GM12878 (cell line): Measurements from ENCODE around the gene VASP. TPM values are rescaled to one million over a fixed set of nuclear protein-coding genes. Genes with fewer than 3 reads are reported as not detected.
A peak's percentile ranks its signal among the peaks of the same experiment; 100 is the strongest.

Source experiments
- ATAC-seq: fragments of 200-7000 bp; cut with Tn5 transposase; 3 replicates; pipeline ENCODE4 v1.9.1; 2020; ENCODE audit warnings: mild to moderate bottlenecking, moderate library complexity
- BruUV-seq: library from RNA; stranded (reverse); fragments of 400-500 nt; replicated peaks from 2 replicates; lab custom pipeline; 2021; lab: Mats Ljungman, UMichigan
- CTCF ChIA-PET: fragments of 300-600 bp; sonication (Branson Sonifier 250); formaldehyde crosslinking; extraction: SDS; loops from one replicate; lab custom pipeline; 2021; ENCODE audit warnings: inconsistent platforms; lab: Yijun Ruan, JAX
- POLR2A ChIA-PET: fragments of 350-600 bp; formaldehyde crosslinking; extraction: SDS; loops from one replicate; lab custom pipeline; 2021; ENCODE audit warnings: inconsistent platforms; lab: Charles Lee
- RAD21 ChIA-PET: fragments of 300-600 bp; sonication (Branson Sonifier 250); formaldehyde crosslinking; loops from one replicate; lab custom pipeline; 2023; ENCODE audit warnings: antibody characterized with exemption; ENCODE audit not compliant: unreplicated experiment; lab: Charles Lee
- SMC1A ChIA-PET: fragments of 300-600 bp; sonication (Branson Sonifier 250); formaldehyde crosslinking; loops from one replicate; lab custom pipeline; 2023; ENCODE audit not compliant: unreplicated experiment, uncharacterized antibody; lab: Charles Lee
- DNase-seq: peaks from one replicate; pipeline ENCODE4 v3.0.0-alpha.2; 2011; ENCODE audit warnings: low read depth, low spot score
- FAIRE-seq: peaks from 3 replicates; lab custom pipeline; 2011; peaks lifted over from hg19 to GRCh38; lab: Jason Lieb, UNC
- H2AFZ ChIP-seq: 2 replicates; pipeline ENCODE4 v1.6.0; 2011; ENCODE audit warnings: low read depth, low read length, control low read depth; ENCODE audit not compliant: control insufficient read depth
- H3K27ac ChIP-seq: 2 replicates; pipeline ENCODE4 v1.5.1; 2011; ENCODE audit warnings: control low read depth; ENCODE audit not compliant: control insufficient read depth, insufficient read depth
- H3K27me3 ChIP-seq, 2 experiments: replicated peaks in 1 of 2; 2 replicates each; pipeline versions ENCODE4 v1.6.0 to v1.6.1; 2011; ENCODE audit warnings: low read length in 1 of 2; ENCODE audit not compliant: control insufficient read depth in 2 of 2, insufficient read depth in 2 of 2
- H3K36me3 ChIP-seq, 2 experiments: 2 replicates each; pipeline ENCODE4 v1.5.1; 2011; ENCODE audit warnings: low read length in 1 of 2; ENCODE audit not compliant: control insufficient read depth in 2 of 2, insufficient read depth in 2 of 2
- H3K4me1 ChIP-seq: 2 replicates; pipeline ENCODE4 v1.6.1; 2011; ENCODE audit warnings: mild to moderate bottlenecking, low read length, moderate library complexity, mixed read lengths; ENCODE audit not compliant: control insufficient read depth, insufficient read depth
- H3K4me2 ChIP-seq: 2 replicates; pipeline ENCODE4 v1.6.0; 2011; ENCODE audit warnings: control low read depth; ENCODE audit not compliant: control insufficient read depth, insufficient read depth
- H3K4me3 ChIP-seq: fragments of 200-600 bp; sonication (generic); 2 replicates; pipeline ENCODE4 v1.5.1; 2016
- H3K79me2 ChIP-seq: 2 replicates; pipeline ENCODE4 v1.6.0; 2011; ENCODE audit warnings: low read length; ENCODE audit not compliant: control insufficient read depth, insufficient read depth
- H3K9ac ChIP-seq: 2 replicates; pipeline ENCODE4 v1.8.0; 2011; ENCODE audit warnings: low read length, control low read depth, mixed read lengths; ENCODE audit not compliant: control insufficient read depth, insufficient read depth
- H3K9me3 ChIP-seq: replicated peaks from 3 replicates; pipeline ENCODE4 v1.5.1; 2011; ENCODE audit warnings: mild to moderate bottlenecking, low read length; ENCODE audit not compliant: control insufficient read depth, insufficient read depth
- H4K20me1 ChIP-seq: 2 replicates; pipeline ENCODE4 v1.6.0; 2011; ENCODE audit not compliant: control insufficient read depth, insufficient read depth
- KAT2A ChIP-seq: conservative IDR thresholded peaks from 2 replicates; pipeline ENCODE4 v1.6.1; 2011; ENCODE audit warnings: low read depth, low read length; ENCODE audit not compliant: control insufficient read depth
- PML ChIP-seq: IDR thresholded peaks from 2 replicates; pipeline ENCODE4 v1.6.1; 2012; ENCODE audit warnings: low read length, inconsistent platforms
- POLR2AphosphoS2 ChIP-seq: IDR thresholded peaks from 2 replicates; pipeline ENCODE4 v1.6.1; 2011; ENCODE audit warnings: low read depth, mild to moderate bottlenecking, low read length, improper control_type of control experiment, moderate library complexity
- POU2F2 ChIP-seq: IDR thresholded peaks from 3 replicates; pipeline ENCODE4 v1.6.1; 2011; ENCODE audit warnings: low read depth, mild to moderate bottlenecking, low read length, borderline replicate concordance
- RCOR1 ChIP-seq: conservative IDR thresholded peaks from 2 replicates; pipeline ENCODE4 v1.6.1; 2012; ENCODE audit warnings: low read depth, low read length, improper control_type of control experiment
- TAF1 ChIP-seq: IDR thresholded peaks from 2 replicates; pipeline ENCODE4 v1.6.1; 2011; ENCODE audit warnings: mild to moderate bottlenecking, low read depth, low read length, borderline replicate concordance
- TCF3 ChIP-seq: IDR thresholded peaks from 2 replicates; pipeline ENCODE4 v1.6.1; 2012; ENCODE audit warnings: low read depth, mild to moderate bottlenecking, low read length, borderline replicate concordance; ENCODE audit not compliant: insufficient read depth
- whole genome bisulfite sequencing: methylation state at CpG from one replicate; pipeline ENCODE4 v1.1.6; 2016; ENCODE audit warnings: low lambda C conversion rate; ENCODE audit not compliant: insufficient replicate concordance, insufficient coverage; ENCODE audit errors: missing lambda C conversion rate; 5-methylcytosine and 5-hydroxymethylcytosine counted together
- in situ Hi-C: fragments of 300-500 bp; cut with MboI; formaldehyde crosslinking; loops from 9 replicates; pipeline ENCODE4 v1.14.3; 2018; ENCODE audit warnings: mixed read lengths
- intact Hi-C: fragments of 100-400 bp; cut with micrococcal nuclease; formaldehyde crosslinking; loops from one replicate; pipeline ENCODE4 v1.14.2; 2022; ENCODE audit not compliant: unreplicated experiment
- polyA plus RNA-seq, 11 experiments: library from polyadenylated mRNA; depleted of rRNA in 4 of 11; unstranded in 6 of 11; stranded (reverse) in 5 of 11; fragments of >200 nt; fragmentation: Nextera tagmentation in 4 of 11; fragmentation: Illumina TruSeq in 1 of 11; extraction: Ambion mirVana in 4 of 11; extraction: Trizol in 1 of 11; gene quantifications; 1 replicate in 1 of 11; 2 replicates in 10 of 11; pipeline versions ENCODE4 v1.2.1 to v1.2.3, GENCODE V29; 2011 to 2016; ENCODE audit warnings: inconsistent platforms in 2 of 11, missing spikeins in 2 of 11, low read depth in 1 of 11
- total RNA-seq, 4 experiments: library from RNA; depleted of rRNA in 3 of 4; stranded (reverse); fragments of >200 nt in 3 of 4; fragmentation: Illumina TruSeq in 1 of 4; extraction: Trizol in 1 of 4; gene quantifications; 2 replicates each; pipeline versions ENCODE4 v1.2.1 to v1.2.3, GENCODE V29; 2013 to 2021
- TF ChIP-seq, protein P1 (sequence below): IDR thresholded peaks from 2 replicates; pipeline ENCODE4 v1.6.1; 2012; ENCODE audit warnings: improper control_type of control experiment, low read depth, low read length; ENCODE audit not compliant: insufficient replicate concordance

Gene VASP
- total and polyA plus RNA-seq, 10 of the 15 experiments (the other 5 are each of a cell fraction or from before 2014, with no cell fraction given): 19.5 to 298 (median 84.8) TPM

DNA sequence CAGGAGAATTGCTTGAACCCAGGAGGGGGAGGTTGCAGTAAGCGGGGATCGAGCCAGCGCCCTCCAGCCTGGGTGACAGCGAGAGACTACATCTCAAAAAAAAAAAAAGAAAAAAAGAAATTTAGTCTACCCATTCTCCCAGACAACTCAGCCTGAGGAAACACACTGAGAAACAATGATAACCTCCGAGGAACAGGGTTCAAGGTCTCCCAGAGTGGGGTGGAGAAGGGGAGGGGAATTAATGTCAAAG is 1.4 kb upstream of the VASP start:
- in situ Hi-C loops (no loop called here), intact Hi-C loops (loop anchor here (5.0 kb wide), 1 partner anchor 136 kb away; no protein-coding TSS in a partner anchor)
- H2AFZ ChIP-seq: peak overlapping the region; percentile 74
- BruUV-seq: TSS peak; percentile 54
- H3K4me2 ChIP-seq: peak overlapping the region; percentile 90
- H3K36me3 ChIP-seq: no peaks in the 10 kb centered on the region
- no peak for FAIRE-seq
- no peaks in the 10 kb centered on the region; the same call in 2 of the 3 replicates for H3K9me3 ChIP-seq
- no peaks in the 10 kb centered on the region for H4K20me1 ChIP-seq
- peak overlapping the region; percentile 99 for H3K4me3 ChIP-seq
- SMC1A ChIA-PET: interaction anchor here (1.0 to 1.5 kb wide), 4 partner anchors 15 to 28 kb away, joined by 3 to 4 read pairs (median 4); no protein-coding TSS in a partner anchor
- no peaks in the 10 kb centered on the region for H3K27me3 ChIP-seq
- H3K79me2 ChIP-seq: peaks cover 44% of the 10 kb centered on the region
- RAD21 ChIA-PET: interaction anchor here (0.8 to 2.1 kb wide), 5 partner anchors 10 to 135 kb away, joined by 3 to 8 read pairs (median 3); no protein-coding TSS in a partner anchor
- no peak for ATAC-seq
- TF ChIP-seq PML: 0 out of 2 replicates have a peak, but pooled peaks have one; percentile 2
- TF ChIP-seq KAT2A: no peak
- no peak for TF ChIP-seq POU2F2
- CTCF ChIA-PET: interaction anchor here (0.7 to 3.9 kb wide), 12 partner anchors 9 to 187 kb away, joined by 3 to 28 read pairs (median 5); partner anchors contain the start of genes EML2, ERCC1, FOSB and QPCTL
- WGBS: 0% methylated on average over 1 of the region's 5 CpGs
- no peak for DNase-seq
- peak overlapping the region; percentile 98 for H3K9ac ChIP-seq
- H3K4me1 ChIP-seq: peaks cover 21% of the 10 kb centered on the region
- peak overlapping the region; percentile 98 for H3K27ac ChIP-seq
- POLR2A ChIA-PET: interaction anchor here (0.6 to 1.5 kb wide), 9 partner anchors 9 to 263 kb away, joined by 3 to 7 read pairs (median 4); partner anchors contain the start of genes OPA3 and RTN2

GRCh38 chr19:45506246-45506988 is 862 bp upstream of the VASP start:
- ChIA-PET SMC1A (interaction anchor here (1.1 to 1.5 kb wide), 3 partner anchors 14 to 28 kb away, joined by 3 to 4 read pairs (median 3); no protein-coding TSS in a partner anchor), RAD21 (interaction anchor here (0.8 to 2.1 kb wide), 5 partner anchors 9 to 134 kb away, joined by 3 to 8 read pairs (median 3); no protein-coding TSS in a partner anchor), CTCF (interaction anchor here (0.7 to 3.9 kb wide), 9 partner anchors 11 to 186 kb away, joined by 3 to 28 read pairs (median 6); partner anchors contain the start of genes ERCC1, FOSB, QPCTL and SNRPD2), POLR2A (interaction anchor here (0.6 to 1.5 kb wide), 5 partner anchors 9 to 161 kb away, joined by 3 to 7 read pairs (median 4); partner anchors contain the start of gene RTN2)
- H3K9me3 ChIP-seq: no peaks in the 10 kb centered on the region; the same call in 2 of the 3 replicates
- peak overlapping the region; percentile 86 for H2AFZ ChIP-seq
- H3K9ac ChIP-seq: peak overlapping the region; percentile 98
- peaks cover 21% of the 10 kb centered on the region for H3K4me1 ChIP-seq
- H3K27ac ChIP-seq: peak overlapping the region; percentile 98
- BruUV-seq: no TSS peak
- no peaks in the 10 kb centered on the region for H3K27me3 ChIP-seq
- peaks cover 49% of the 10 kb centered on the region for H3K79me2 ChIP-seq
- peak overlapping the region; percentile 90 for H3K4me2 ChIP-seq
- H3K36me3 ChIP-seq: no peaks in the 10 kb centered on the region
- intact Hi-C loops (loop anchor here (5.0 kb wide), 1 partner anchor 136 kb away; no protein-coding TSS in a partner anchor), in situ Hi-C loops (no loop called here)
- peak; percentile 74 for ATAC-seq
- DNase-seq: peak; percentile 64
- WGBS: 2% methylated on average over 25 of the region's 47 CpGs
- H3K4me3 ChIP-seq: peak overlapping the region; percentile 99
- FAIRE-seq: peak; percentile 73
- H4K20me1 ChIP-seq: no peaks in the 10 kb centered on the region
- peak; percentile 65; the same call in 1 of the 2 replicates for TF ChIP-seq POLR2AphosphoS2
- no peak for TF ChIP-seq RCOR1
- peak; percentile 44; the same call in 1 of the 2 replicates for TF ChIP-seq TAF1
- peak; percentile 63; the same call in 1 of the 2 replicates for TF ChIP-seq TCF3
- TF ChIP-seq, protein P1, sequence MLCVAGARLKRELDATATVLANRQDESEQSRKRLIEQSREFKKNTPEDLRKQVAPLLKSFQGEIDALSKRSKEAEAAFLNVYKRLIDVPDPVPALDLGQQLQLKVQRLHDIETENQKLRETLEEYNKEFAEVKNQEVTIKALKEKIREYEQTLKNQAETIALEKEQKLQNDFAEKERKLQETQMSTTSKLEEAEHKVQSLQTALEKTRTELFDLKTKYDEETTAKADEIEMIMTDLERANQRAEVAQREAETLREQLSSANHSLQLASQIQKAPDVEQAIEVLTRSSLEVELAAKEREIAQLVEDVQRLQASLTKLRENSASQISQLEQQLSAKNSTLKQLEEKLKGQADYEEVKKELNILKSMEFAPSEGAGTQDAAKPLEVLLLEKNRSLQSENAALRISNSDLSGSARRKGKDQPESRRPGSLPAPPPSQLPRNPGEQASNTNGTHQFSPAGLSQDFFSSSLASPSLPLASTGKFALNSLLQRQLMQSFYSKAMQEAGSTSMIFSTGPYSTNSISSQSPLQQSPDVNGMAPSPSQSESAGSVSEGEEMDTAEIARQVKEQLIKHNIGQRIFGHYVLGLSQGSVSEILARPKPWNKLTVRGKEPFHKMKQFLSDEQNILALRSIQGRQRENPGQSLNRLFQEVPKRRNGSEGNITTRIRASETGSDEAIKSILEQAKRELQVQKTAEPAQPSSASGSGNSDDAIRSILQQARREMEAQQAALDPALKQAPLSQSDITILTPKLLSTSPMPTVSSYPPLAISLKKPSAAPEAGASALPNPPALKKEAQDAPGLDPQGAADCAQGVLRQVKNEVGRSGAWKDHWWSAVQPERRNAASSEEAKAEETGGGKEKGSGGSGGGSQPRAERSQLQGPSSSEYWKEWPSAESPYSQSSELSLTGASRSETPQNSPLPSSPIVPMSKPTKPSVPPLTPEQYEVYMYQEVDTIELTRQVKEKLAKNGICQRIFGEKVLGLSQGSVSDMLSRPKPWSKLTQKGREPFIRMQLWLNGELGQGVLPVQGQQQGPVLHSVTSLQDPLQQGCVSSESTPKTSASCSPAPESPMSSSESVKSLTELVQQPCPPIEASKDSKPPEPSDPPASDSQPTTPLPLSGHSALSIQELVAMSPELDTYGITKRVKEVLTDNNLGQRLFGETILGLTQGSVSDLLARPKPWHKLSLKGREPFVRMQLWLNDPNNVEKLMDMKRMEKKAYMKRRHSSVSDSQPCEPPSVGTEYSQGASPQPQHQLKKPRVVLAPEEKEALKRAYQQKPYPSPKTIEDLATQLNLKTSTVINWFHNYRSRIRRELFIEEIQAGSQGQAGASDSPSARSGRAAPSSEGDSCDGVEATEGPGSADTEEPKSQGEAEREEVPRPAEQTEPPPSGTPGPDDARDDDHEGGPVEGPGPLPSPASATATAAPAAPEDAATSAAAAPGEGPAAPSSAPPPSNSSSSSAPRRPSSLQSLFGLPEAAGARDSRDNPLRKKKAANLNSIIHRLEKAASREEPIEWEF: no peak
